ENCODE data around the gene CEACAM1.
"Not testable (repeated sequence)": the region's sequence is repeated elsewhere in the genome, so short reads cannot be mapped to it uniquely, and the experiment has no call there.

The CEACAM1 gene

DNA sequence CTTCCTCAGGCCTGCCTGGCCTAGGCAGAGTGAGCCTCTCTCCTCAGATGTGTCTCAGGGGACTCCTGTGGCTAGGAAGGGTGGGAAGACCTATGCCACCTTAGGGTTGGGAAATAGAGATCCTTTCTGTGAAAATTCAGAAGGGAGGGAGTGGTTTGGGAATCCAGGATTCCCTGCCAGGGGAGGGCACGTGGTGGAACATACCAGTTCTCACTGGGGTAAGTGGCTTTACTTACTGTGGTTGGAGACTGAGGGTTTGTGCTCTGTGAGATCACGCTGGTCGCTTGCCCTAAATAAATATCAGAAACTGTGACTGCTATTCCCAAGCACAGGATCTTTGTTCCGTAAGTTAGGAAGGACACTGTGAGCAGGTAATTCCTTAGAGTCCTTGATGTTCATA, 16.9 kb downstream of the CEACAM1 start:
- DNase-seq (ENCODE audit: low read depth) = no peak

DNA sequence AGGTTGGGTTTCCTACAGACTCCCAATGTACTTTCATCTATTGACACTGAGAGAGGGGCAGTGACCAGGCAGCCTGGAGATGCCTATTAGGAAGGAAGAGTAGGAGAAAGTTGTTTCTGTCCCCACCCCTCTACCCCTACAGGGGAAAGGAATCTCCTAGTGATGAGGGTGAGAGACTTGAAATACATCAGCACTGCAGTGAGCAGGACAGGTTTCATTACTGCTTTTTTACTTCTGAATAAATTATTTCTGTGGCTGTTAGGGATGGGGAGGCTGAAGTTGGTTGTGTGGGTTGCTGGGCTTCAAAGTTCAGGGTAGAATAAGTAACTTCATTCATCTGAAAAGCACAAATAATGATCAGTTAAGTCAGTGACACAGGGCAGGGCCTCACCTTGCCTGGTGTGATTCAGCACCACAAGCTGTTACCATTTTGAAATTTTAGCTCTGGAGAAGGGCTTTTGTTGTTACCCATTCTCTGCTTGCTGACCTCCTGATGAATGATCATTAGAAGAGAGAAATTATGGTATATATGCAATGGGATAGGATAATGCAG, 19.3 kb downstream of the CEACAM1 start:
- DNase-seq (ENCODE audit: low read depth) = no peak

DNA sequence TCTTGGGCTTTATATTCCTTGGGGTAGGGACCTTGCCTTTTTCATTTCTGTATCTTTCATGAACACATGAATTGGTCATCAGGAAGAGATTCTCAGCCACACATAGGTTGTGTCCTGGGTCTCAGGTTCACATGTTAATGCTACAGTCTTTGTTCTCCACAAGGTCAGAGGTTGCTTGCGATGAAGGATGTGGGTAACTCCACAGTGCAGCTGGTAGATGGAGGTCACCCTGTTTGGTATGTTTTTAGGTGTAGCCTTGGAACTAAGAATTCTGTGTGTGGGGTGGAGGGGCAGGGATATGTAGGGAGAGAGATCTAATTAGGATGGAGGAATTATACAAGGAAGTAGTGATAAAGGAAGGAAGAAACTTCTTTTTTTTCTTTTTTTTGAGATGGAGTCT, 23.2 kb downstream of the CEACAM1 start:
- no peak for DNase-seq (ENCODE audit: low read depth)

DNA sequence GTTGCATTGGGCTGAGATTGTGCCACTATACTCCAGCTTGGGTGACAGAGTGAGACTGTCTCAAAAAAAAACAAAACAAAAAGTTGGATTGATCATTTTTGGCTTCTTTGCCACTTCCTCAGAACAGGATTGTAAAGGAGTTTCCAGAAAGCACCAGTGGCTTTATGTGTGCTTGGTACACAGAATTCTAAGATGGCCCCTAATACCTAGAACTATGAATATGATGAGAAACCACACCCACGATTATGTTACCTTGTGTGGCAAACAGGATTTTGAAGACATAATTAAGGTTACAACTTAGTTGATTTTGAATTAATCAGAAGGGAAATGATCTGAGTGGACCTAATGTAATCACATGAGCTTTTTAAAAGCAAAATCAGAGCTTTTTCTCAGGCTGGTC, 26.5 kb downstream of the CEACAM1 start:
- DNase-seq (ENCODE audit: low read depth) = no peak

DNA sequence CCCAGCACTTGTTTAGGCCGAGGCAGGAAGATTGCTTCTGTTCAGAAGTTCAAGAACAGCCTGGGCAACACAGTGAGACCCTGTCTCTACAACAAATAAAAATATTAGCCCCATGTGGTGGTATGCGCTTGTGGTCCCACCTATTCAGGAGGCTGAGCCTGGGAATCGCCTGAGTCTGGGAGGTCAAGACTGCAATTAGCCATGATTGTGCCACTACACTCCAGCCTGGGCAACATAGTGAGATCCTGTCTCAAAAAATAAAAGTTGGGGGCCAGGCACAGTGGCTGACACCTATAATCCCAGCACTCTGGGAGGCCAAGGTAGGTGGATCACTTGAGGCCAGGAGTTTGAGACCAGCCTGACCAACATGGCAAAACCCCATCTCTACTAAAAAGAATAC, 27.0 kb downstream of the CEACAM1 start:
- not testable (repeated sequence) for DNase-seq (ENCODE audit: low read depth)

DNA sequence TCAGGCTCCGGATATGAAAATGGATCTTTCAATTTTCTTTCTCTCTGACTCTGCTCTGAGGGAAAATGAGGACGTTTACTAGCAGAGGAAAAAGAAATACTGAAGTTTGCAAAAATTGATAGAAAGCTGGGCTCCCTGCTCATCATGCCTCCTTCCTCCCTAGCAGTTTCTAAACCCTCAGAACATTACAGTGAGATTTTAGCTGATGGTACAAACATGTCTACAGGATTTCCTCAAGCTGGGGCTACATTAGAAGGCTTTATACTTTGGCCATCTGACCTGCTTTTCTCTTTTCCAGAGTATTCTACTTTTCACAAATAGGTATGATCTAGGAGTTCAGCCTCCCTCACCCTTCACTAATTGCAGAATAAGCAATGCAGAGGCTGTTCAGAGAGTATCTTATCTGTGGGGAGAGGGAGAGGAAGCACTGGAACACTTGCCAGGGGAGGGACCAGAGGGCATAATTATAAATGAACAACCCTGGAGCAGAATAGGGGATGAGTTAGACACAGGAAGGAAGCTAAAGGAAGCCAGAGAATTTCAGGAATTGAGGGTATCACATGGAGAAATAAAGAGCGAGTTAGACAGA, 30.0 kb downstream of the CEACAM1 start:
- no peak for DNase-seq (ENCODE audit: low read depth)

DNA sequence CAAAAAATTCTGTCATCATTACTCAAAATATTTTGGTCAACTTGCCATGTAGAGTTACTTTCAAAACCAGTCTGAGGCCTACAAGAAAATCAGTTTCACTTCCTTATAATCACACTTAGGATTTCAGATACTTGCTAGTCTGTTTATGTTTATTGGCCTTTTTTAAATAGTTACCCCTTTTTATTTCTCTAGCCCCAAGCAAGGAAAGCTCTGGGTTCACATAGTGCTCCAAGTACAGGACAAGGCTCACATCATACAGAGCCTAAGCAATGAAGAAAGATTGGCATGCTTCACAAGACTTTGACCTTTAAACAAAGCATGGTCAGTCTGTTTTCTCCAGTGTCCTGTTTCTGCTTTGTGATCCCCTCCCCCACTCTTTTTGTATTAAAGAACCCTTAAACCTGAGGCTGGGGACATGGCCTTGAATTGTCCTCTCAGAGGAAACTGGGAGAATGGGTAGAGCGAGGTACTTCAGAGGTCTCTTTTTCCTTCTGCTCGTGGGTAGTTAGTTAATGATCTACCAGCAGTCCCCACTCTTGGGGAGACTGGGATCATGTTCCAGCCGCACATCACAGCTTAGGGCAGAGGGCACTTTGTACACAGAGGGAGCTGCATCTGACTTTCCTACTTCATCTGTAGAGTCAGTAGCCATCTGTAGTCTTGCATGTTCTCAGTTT, 30.7 kb downstream of the CEACAM1 start:
- no peak for DNase-seq (ENCODE audit: low read depth)

DNA sequence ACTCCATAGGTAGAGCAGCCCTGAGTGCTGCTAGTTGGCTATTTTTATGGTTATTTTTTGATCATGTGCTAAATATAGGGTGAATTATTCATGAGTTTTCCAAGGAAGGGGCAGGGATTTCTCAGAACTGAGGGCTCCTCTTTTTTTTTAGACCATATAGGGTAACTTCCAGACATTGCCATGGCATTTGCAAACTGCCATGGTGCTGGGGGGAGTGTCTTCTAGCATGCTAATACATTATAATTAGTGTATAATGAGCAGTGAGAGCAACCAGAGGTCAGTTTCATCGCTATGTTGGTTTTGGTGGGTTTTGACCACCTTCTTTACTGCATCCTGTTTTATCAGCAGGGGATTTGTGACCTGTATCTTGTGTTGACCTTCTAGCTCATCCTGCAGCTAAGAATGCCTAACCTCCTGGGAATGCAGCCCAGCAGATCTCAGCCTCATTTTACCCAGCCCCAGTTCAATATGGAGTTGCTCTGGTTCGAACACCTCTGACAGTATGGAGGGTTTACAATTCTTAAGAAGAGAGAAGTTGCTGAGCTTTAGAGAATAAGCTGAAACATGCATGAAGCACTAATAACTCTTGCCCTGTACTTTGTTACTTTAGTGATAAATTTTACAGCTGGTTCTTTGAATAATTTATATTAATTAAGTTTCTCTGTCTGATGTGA, 31.7 kb downstream of the CEACAM1 start:
- no peak for DNase-seq (ENCODE audit: low read depth)

DNA sequence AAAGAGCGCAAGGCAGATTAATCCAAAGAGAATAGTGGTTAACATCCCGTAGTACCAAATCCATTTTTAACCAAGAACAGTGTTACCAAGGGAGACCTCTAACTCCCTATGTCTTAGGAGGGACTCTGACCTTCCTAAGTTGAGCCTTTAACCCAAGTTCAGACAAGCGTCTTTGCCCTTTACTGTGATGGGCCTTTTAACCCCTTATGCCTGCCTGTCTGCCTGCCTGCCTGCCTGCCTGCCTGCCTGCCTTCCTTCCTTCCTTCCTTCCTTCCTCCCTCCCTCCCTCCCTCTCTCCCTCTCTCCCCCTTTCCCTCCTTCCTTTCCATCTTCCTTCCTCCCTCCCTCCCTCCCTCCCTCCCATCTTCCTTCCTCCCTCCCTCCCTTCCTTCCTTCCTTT, 32.6 kb downstream of the CEACAM1 start:
- DNase-seq (ENCODE audit: low read depth) = no peak

DNA sequence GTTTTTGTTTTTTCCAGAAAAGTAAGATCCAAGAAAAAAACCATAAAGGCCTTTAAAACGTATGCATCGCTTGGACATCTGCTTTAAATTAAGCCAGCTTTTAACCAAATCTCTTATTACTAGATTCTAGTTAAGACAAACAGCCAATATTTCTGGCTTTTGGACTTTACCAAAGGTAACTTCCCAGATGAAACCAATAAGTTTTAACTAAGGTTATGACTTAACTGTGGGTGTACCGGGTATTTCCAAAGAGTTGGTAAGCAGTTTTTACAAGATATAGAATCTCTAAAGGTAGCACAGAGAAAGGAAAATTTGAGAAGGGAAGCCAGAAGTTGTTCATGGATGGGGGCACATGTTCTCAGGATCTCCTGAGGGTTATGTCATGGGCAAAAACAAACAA, 34.0 kb downstream of the CEACAM1 start:
- no peak for DNase-seq (ENCODE audit: low read depth)

DNA sequence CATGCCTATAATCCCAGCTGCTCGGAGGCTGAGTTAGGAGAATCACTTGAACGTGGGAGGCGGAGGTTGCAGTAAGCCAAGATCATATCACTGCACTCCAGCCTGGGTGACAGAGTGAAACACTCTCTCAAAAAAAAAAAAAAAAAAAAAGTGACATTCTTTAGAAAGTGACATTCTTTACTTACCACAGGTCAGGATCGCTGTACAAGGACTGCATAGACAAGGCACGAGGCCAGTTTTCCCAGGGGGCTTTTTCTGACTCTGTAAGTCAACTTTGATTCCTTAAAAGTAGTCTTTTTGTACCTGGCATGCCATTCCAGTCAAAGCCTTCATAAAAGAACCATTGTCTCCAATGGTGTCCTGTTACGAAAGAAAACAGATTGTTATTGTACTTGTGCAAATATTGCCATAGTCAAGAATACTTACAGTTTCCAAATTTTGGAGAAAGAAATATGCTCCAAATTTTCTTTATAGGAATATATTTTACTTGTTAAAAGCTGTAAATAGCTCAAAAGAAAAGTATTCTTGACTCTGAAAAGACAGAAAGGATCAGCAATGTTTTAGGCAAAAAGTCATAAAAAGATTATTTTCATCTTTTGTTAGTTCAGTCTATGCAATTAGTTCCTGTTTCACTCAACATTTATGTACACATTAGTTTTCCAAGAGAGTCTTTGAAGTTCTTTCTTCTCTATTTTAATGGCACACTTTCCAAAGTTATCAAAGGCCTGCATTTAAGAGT, 39.3 kb downstream of the CEACAM1 start:
- DNase-seq (ENCODE audit: low read depth) = no peak

DNA sequence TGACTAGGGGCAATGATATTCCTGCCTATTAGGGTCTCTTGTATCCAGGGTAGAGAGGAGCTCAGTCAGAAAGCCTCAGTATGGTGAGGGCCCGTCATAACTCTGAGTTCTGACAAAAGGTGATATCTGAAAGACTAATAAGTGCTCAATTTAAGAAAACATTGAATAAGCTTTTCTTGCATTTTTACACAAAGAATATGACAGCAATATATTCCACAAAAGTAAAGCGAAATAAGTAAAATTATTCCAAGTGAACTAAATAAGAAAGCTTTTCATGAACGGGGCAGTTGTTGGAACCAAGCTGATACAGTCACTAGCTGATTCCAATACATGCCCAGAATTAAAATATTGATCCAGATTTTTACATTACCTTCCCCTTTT, 40.5 kb downstream of the CEACAM1 start:
- DNase-seq (ENCODE audit: low read depth) = no peak

DNA sequence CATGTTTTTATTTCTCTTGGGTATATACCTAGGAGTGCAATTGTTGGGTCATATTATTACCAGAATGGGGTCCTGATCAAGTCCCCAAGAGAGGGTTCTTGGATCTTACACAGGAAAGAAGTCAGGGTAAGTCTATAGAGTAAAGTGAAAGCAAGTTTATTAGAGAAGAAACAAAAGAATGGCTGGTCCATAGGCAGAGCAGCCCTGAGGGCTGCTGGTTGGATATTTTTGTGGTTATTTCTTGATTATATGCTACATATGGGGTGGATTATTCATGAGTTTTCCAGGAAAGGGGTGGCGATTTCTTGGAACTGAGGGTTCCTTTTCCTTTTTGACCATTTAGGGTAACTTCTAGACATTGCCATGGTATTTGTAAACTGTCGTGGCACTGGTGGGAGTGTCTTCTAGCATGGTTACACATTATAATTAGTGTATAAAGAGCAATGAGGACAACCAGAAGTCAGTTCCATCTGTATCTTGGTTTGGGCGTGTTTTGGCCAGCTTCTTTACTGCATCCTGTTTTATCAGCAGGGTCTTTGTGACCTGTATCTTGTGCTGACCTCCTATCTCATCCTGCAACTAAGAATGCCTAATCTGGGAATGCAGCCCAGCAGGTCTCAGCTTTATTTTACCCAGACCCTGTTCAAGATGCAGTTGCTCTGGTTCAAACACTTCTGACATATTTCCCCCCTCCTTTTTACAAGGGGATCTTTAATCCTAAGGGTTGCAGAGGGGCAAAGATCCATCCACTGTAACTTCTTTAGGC, 41.1 kb downstream of the CEACAM1 start:
- DNase-seq (ENCODE audit: low read depth) = no peak

DNA sequence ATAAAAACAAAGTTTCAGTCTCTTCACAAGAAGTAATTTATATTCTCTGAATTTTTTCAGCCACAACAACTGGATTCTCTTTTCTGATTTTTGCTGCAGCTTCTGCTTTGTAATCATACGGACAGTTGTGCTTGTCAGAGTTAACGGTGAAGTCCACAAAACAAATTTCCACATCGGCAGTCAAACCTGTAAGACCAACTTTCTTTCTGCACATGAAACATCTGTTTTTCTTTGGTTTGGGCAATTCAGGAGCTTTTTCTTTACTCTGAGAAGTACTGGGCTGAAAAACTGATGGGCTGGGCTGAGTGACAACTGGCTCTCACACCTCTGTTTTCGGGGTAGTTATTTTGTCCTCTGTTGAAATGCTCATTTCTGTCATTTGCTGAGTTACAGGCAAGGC, 43.2 kb downstream of the CEACAM1 start:
- DNase-seq (ENCODE audit: low read depth) = not testable (repeated sequence)

DNA sequence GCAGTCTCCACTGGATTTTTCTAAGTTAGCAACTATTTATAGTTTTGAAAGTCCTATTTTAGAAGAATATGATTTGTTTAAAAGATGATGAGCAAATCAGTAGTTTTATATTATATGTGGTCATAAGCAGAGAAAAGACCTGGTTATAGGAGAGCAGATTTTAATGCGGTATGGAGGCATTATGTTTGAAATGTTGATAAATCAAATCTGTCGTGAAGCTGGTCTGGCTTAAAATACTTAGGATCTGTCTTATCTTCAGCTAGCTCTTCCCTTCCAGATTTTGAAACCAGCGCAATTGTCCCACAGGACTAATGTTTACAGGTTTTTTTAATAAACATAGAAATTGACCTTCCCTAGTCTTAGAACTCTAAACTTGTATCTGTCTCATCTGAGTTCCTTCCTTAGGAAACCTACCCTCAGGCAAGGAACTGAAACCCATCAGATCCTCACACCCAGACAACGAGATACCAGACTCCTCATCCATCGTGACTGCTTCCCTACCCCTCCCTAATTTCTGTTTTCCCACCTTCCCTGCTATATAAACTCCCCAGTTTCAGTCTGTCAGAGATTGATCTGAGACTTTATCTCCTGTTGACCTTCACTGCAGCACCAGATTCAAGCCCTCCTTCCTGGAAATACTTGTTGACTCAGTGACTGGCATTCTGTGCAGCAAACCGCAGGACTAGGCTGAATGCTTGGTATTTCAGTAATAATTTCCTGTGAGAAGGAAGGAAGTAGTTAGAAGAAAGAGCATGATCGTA, 47.8 kb downstream of the CEACAM1 start:
- DNase-seq (ENCODE audit: low read depth) = peak; percentile 91

DNA sequence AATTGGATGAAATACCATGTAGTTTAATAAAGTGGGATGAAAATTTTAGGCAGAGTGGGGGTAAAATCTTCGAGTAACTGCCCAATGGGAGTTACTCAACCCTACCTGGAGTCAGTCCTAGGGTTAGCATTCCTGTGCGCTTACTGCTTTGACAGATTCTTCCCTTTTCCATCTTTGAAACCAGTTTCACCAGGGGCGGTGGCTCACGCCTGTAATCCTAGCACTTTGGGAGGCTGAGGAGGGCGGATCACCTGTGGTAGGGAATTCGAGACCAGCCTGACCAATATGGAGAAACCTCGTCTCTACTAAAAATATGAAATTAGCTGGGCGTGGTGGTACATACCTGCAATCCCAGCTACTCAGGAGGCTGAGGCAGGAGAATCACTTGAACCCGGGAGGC, 48.5 kb downstream of the CEACAM1 start:
- DNase-seq (ENCODE audit: low read depth) = no peak

DNA sequence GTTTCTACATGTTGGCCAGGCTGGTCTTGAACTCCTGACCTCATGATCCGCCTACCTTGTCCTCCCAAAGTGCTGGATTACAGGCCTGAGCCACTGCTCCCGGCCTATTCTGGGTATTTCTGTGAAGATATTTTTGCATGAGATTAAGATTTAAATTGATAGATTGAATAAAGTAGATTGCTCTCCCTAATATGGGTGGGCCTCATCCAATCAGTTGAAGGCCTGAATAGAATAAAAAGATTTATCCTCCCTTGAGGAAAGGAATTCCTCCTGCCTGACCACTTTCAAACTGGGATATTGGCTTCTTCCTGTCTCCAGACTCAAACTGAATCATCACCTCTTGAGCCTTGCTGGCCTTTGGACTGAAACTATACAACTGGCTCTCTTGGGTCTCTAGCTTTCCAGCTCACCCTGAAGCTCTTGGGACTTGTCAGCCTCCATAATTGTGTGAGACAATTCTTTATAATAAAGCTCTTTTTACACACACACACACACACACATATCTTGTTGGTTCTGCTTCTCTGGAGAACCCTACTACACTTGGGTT, 49.4 kb downstream of the CEACAM1 start:
- no peak for DNase-seq (ENCODE audit: low read depth)

DNA sequence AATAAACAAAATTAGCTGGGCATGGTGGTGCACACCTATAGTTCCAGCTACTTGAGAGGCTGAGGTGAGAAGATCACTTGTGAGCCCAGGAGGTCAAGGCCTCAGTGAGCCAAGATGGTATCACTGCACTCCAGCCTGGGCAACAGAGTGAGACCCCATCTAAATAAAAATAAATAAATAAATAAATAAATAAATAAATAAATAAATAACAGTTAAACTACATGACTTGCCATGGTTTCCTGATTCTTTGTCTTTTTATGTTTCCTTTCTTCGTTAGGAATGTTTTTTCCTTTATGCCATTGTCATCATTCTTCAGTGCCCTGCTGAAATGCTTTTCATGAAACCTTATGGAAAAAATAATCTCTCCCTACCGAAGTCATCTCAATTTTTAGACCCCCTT, 50.3 kb downstream of the CEACAM1 start:
- DNase-seq (ENCODE audit: low read depth) = no peak

DNA sequence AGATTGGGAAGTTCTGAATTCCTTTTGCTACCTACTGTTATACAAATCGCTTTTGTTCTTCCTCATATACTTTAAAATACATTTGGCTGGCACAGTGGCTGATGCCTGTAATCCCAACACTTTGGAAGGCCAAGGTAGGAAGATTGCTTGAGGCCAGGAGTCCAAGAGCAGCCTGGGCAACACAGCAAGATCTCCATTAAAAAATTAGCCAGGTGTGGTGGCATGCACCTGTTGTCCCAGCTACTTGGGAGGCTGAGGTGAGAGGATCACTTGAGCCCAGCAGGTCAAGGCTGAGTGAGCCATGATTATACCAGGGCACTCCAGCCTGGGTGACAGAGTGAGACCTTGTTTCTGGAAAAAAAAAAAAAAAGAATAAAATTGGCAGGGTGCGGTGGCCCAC, 51.2 kb downstream of the CEACAM1 start:
- DNase-seq (ENCODE audit: low read depth) = no peak

DNA sequence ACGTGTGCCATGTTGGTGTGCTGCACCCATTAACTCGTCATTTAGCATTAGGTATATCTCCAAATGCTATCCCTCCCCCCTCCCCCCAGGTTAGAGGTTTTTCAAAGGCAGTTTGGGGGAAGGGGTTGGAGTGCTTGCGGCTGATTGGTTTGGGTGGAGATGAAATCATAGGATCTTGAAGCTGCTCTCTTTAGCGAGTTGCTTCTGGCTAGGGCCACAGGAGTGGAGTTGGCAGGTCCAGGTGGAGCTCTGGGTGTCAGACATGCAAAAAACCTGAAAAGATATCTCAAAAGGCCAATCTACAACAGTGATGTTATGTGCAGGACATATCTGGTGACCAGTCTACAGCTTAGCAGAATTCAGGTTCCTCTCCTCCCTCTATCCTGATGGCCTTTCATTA, 52.9 kb downstream of the CEACAM1 start:
- DNase-seq (ENCODE audit: low read depth) = no peak

DNA sequence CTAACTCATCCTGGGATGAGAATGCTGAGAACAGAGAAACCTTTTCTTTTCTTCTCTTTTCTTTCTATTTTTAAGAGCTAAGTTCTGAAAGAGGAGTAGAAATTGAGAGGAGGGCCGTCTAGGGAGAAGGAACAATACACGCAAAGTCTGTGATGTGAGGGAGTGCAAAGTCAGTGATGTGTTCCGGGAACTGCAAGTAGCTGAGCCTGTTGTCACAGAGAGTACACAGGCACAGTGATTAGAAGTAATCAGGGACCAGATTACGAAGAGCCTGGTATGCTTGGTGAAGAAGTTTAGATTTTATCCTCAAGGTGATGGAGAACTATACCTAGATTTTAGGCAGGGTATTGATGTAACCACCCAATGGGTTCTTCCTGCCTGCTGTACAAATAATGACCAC, 53.5 kb downstream of the CEACAM1 start:
- DNase-seq (ENCODE audit: low read depth) = no peak

Measured in amniotic epithelial cell (primary cell).